Bronchial epithelial cell (primary cell): ENCODE data around the gene SAMHD1. TPM values are rescaled to one million over a fixed set of nuclear protein-coding genes. Genes with fewer than 3 reads are reported as not detected.

Experiments
- DNase-seq: peaks from one replicate; pipeline ENCODE4 v3.0.0-alpha.2; 2010; ENCODE audit warnings: low read depth
- FAIRE-seq: peaks from 2 replicates; lab custom pipeline; 2011; peaks lifted over from hg19 to GRCh38; lab: Jason Lieb, UNC
- H3K27me3 ChIP-seq: 2 replicates; pipeline ENCODE4 v1.5.1; 2011; ENCODE audit warnings: low read length; ENCODE audit not compliant: control insufficient read depth, insufficient read depth
- H3K36me3 ChIP-seq: 2 replicates; pipeline ENCODE4 v1.5.1; 2011; ENCODE audit warnings: low read length; ENCODE audit not compliant: control insufficient read depth, insufficient read depth
- H3K4me3 ChIP-seq: 2 replicates; pipeline ENCODE4 v1.5.1; 2011; ENCODE audit warnings: mild to moderate bottlenecking, low read depth, low read length, control low read depth
- CTCF ChIP-seq: IDR thresholded peaks from 2 replicates; pipeline ENCODE4 v1.5.1; 2011; ENCODE audit warnings: mild to moderate bottlenecking, moderate library complexity, low read length, control low read depth, inconsistent platforms; ENCODE audit not compliant: insufficient read depth, severe bottlenecking
- total RNA-seq: library from RNA; depleted of rRNA; stranded (reverse); fragments of >200 nt; gene quantifications from 2 replicates; pipeline ENCODE4 v1.2.1, GENCODE V29; 2014

Gene SAMHD1
- total RNA-seq, 1 donor from 2014 or later: 1.8 TPM

DNA sequence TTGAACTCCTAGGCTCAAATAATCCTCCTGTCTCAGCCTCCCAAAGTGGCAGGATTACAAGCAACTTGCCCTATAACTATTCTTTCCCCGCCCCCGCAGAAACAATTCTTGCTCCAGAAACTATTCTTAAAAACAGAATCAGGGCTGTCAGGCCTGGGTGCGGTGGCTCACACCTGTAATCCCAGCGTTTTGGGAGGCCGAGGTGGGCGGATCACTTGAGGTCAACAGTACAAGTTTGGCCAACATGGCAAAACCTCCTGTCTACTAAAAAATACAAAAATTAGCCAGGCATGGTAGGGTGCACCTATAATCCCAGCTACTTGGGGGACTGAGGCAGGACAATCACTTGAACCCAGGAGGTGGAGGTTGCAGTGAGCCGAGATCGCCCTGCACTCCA is 31.2 kb downstream of the SAMHD1 start:
- DNase-seq (no peak), FAIRE-seq (no peak)
- no peaks in the 10 kb centered on the region for H3K36me3 ChIP-seq
- no peak overlapping the region for H3K4me3 ChIP-seq
- no peak for TF ChIP-seq CTCF
- H3K27me3 ChIP-seq: no peaks in the 10 kb centered on the region

GRCh38 chr20:36919715-36920333 is 31.7 kb downstream of the SAMHD1 start:
- TF ChIP-seq CTCF: peak; percentile 72
- FAIRE-seq (no peak), DNase-seq (peak; percentile 58)
- Histone ChIP-seq H3K36me3 (no peaks in the 10 kb centered on the region), H3K27me3 (no peaks in the 10 kb centered on the region), H3K4me3 (no peak overlapping the region)

GRCh38 chr20:36917943-36918342 is 33.6 kb downstream of the SAMHD1 start:
- Histone ChIP-seq H3K36me3 (no peaks in the 10 kb centered on the region), H3K27me3 (no peaks in the 10 kb centered on the region), H3K4me3 (no peak overlapping the region)
- FAIRE-seq (no peak), DNase-seq (no peak)
- TF ChIP-seq CTCF: no peak

- DNase-seq (no peak), FAIRE-seq (no peak)
- no peak for TF ChIP-seq CTCF
- Histone ChIP-seq H3K4me3 (no peak overlapping the region), H3K36me3 (no peaks in the 10 kb centered on the region), H3K27me3 (no peaks in the 10 kb centered on the region)
Measured at GRCh38 chr20:36917240-36917639, 34.3 kb downstream of the SAMHD1 start.

DNA sequence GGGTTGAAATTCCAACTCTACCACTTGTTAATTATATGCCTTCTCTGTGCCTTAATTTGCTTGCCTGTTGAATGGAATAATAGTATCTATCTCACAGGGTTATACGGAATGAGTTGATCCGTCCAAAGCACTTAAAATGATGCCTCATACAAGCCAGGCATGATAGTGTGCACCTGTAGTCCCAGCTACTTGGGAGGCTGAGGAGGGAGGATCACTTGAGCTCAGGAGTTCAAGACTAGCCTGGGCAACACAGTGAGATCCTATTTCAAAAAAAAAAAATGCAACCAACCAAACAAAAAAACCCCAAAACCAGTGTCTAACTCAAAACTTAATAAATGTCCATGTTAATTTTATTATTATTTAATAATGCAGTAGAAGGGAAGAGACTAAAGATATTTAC is 35.3 kb downstream of the SAMHD1 start:
- FAIRE-seq (no peak), DNase-seq (no peak)
- no peak overlapping the region for H3K4me3 ChIP-seq

More for the DNA sequence above, 35.3 kb downstream of the SAMHD1 start:
- no peak for TF ChIP-seq CTCF
- Histone ChIP-seq H3K27me3 (no peaks in the 10 kb centered on the region), H3K36me3 (no peaks in the 10 kb centered on the region)
